Activated T-helper 1 cell treated with Interleukin-2 at 50 U/mL for 16 hours (primary cell): ENCODE data around the gene SERPINB1.
A peak's percentile ranks its signal among the peaks of the same experiment; 100 is the strongest.
"Not testable (repeated sequence)": the region's sequence is repeated elsewhere in the genome, so short reads cannot be mapped to it uniquely, and the experiment has no call there.

ENCODE experiments used
- DNase-seq: peaks from one replicate; pipeline ENCODE4 v3.0.0-alpha.2; 2020; ENCODE audit warnings: low read depth

The SERPINB1 gene

GRCh38 chr6:2866171-2866846 lies 24.6 kb upstream of the SERPINB1 start:
- DNase-seq = no peak

GRCh38 chr6:2865694-2866151 lies 24.1 kb upstream of the SERPINB1 start:
- no peak for DNase-seq

GRCh38 chr6:2865270-2865669 lies 23.6 kb upstream of the SERPINB1 start:
- no peak for DNase-seq

GRCh38 chr6:2863901-2864300 lies 22.2 kb upstream of the SERPINB1 start:
- DNase-seq = no peak

- no peak for DNase-seq
These were observed 21.1 kb upstream of the SERPINB1 start for GRCh38 chr6:2862712-2863181.

- DNase-seq = no peak
These were observed 20.1 kb upstream of the SERPINB1 start for GRCh38 chr6:2861822-2862164.

- no peak for DNase-seq
These were observed 19.6 kb upstream of the SERPINB1 start for GRCh38 chr6:2861060-2861821.

- not testable (repeated sequence) for DNase-seq
These were observed 19.0 kb upstream of the SERPINB1 start for GRCh38 chr6:2860706-2861059.

- not testable (repeated sequence) for DNase-seq
These were observed 18.4 kb upstream of the SERPINB1 start for GRCh38 chr6:2859798-2860705.

- DNase-seq = no peak
These were observed 17.6 kb upstream of the SERPINB1 start for GRCh38 chr6:2859185-2859700.

GRCh38 chr6:2857580-2858337 lies 16.1 kb upstream of the SERPINB1 start:
- DNase-seq = peak; percentile 53

GRCh38 chr6:2857185-2857579 lies 15.5 kb upstream of the SERPINB1 start:
- DNase-seq = no peak

GRCh38 chr6:2855061-2855519 lies 13.4 kb upstream of the SERPINB1 start:
- no peak for DNase-seq

- DNase-seq = no peak
These were observed 12.8 kb upstream of the SERPINB1 start for GRCh38 chr6:2854396-2854982.

- DNase-seq = peak; percentile 46
These were observed 12.2 kb upstream of the SERPINB1 start for GRCh38 chr6:2853769-2854395.

- not testable (repeated sequence) for DNase-seq
These were observed 11.7 kb upstream of the SERPINB1 start for GRCh38 chr6:2853378-2853768.

GRCh38 chr6:2852921-2853322 lies 11.3 kb upstream of the SERPINB1 start:
- DNase-seq = no peak

- DNase-seq = no peak
These were observed 10.8 kb upstream of the SERPINB1 start for GRCh38 chr6:2852514-2852855.

- DNase-seq = no peak
These were observed 10.3 kb upstream of the SERPINB1 start for GRCh38 chr6:2851727-2852513.
